ENCODE data around the gene SCP2.
"Not testable (repeated sequence)": the region's sequence is repeated elsewhere in the genome, so short reads cannot be mapped to it uniquely, and the experiment has no call there.

SCP2 gene

DNA sequence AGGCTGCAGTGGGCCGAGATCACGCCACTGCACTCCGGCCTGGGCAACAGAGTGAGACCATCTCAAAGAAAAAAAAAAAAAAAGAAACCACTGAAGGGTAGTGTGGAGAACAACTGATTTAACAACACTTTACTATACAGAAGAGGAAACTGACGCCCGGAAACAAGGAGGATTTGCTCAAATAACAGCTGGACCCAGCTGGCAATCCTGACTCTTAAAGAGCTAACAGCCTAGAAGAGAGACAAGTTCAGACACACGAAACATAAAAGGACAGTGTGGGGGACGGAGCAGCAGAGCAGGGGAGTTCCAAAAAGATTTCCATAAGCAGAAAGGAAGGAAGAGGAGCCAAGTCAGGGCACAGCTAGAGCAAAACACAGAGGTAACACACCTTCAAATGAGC, 9.9 kb upstream of the SCP2 start:
- DNase-seq = no peak

DNA sequence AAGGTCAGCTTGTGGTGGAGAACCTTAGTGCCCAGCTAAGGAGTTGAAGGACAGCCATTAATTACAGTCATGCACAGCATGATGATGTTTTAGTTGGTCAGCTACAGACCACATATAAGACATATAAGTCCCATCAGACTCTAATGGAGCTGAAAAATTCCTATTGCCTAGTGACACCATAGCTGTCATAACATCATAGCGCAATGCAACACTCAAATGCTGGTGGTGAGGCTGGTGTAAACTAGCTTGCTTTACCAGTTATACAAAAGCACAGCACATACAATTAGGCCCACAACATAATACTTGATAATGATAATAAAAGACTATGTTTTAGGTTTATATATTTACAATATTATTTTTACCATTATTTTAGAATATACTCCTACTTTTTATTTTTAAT, 9.5 kb upstream of the SCP2 start:
- no peak for DNase-seq

DNA sequence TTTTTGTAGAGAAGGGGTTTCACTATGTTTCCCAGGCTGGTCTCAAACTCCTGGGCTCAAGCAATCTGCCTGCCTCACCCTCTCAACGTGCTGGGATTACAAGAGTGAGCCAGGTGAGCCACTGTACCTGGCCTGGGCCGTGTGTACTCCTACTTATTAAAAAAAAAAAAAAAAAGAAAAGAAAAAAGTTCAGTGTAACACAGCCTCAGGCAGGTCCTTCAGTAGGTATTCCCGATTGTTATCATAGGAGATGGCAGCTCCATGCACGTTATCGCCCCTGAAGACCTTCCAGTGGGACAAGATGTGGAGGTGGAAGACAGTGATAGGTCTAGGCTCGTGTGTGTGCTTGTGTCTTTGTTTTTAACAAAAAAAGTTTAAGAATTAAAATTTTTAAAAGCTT, 8.9 kb upstream of the SCP2 start:
- no peak for DNase-seq

DNA sequence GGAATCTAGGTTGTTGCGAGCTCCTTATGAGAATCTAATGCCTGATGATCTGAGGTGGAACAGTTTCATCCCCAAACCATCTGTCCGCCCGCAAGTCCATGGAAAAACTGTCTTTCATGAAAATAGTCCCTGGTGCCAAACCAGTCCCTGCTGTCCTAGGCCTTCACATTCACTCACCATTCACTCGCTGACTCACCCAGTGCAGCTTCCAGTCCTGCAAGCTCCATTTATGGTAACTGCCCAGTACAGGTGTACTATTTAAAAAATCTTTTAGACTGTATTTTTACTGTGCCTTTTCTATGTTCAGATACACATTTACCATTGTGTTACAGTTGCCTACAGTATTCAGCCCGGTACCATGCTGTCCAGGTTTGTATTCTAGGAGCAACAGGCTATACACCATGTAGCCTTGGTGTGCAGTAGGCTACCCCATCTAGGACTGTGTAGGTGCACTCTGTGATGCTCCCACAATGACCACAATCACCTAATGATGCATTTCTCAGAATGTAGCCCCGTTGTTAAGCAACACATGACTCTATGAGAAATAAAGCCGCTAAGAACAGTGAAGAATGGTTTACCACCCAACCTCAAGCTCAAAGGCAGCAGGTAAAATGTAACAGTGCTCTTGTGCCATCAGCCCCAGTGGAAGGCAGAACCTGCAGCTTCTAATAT, 7.9 kb upstream of the SCP2 start:
- no peak for DNase-seq

DNA sequence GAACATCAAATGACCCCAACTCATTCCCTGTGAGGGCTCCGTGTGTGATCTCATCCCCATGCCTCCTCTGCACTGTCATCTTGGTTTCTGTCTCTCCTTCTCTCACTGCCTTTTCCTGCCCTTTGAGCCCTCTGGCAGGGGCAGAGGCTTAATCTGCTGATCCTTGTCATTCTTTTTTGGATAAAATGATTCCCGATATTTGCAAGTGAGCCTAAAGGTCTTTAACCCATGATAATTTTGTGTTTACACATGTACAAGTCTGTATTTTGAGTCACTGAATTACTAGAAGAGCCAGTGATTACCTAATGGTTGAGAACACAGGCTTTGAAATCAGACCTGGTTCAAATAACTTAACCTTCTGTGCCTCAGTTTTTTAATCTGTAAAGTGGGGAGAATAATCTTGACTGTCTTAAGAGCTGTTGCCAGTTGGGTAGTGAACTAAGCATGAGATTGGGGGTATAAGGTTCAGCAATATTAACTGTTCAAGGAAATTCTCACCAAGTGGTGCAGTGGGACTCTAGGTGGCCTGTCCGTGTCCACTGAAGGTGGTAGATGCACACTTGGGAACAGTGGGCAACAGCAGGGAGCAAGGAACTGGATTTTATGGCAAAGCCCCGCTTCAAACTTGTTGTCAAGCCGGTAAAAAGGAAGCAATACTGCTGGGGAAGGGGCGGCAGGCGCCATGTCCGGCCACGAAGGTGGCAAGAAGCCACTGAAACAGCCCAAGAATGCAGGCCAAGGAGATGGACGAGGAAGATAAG, 7.2 kb upstream of the SCP2 start:
- DNase-seq = no peak

DNA sequence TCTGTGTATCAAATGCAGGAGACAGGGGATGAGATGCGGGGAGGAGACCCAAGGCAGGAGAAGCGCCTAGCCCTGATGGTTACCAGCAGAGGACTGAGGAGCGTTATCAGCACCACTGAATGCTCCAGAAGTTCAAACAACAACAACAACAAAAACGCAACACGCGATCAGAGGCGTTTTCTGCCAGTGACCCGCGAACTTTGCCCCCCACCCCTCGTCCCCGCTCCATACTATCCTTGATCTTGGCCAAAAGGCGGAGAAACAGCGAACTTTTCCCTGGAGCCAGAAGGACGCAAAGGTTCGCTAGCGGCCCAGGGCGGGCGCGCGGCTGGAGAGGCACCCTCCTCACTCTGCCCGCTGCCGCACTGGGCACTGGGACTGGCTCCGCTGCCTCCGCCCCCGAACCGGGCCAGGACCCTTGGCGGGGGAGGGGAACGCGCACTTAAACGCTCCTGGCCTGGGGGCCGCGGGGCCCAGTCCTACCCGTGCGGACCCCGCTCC, 6.2 kb upstream of the SCP2 start:
- DNase-seq = no peak

DNA sequence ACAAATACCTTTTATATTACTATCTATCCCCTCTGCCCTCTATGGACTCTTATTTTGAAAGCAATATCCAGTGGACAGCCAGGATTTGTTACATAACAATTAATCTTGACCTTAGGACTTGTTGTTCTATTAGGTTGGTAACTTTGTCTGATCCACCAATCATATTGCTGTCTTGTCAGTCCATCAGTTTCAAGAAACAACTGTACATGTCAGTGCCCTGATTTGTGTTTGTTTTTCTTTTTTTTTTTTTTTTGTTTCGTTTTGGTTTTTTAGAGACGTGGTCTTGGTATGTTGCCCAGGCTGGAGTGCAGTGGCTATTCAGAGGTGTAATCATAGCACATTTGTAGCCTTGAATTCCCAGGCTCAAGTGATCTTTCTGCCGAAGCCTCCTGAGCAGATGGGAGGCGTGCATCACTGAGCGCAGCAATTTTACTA, 1.5 kb upstream of the SCP2 start:
- no peak for DNase-seq

DNA sequence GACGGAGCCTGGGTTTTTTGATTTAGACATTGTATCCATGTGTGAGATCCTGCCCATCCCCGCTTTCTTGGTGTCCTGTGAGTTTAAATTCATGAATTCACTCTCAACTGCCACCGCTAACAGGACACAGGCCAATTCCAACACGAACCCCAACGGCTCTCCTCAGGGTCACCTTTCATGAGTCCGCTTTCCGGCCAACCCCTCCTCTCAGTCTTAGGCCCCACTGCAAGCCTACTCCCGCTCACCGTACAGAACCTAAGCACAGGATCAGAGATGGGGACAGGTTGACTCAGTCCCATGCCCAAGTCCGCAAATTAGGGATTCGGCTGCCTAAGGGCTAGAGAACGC, 238 bp upstream of the SCP2 start:
- no peak for DNase-seq

DNA sequence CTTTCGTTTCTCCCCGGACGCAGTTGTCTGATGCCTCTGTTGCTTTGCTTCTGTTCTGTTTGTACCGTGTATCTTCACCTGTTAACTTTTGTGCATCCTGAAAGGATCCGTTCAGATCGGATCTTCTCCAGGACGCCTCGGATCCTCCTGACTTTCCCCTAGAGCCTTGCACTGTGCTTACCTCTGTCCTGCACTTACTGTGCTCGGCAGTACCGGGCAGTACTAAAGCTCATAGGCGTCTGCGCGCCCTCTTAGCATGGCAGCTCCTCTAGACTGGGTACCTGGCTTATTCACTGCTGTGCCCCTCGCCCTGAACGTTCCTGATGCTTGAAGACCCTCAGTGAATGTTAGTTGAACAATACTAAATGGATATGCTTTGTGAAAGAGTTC, 934 bp downstream of the SCP2 start:
- no peak for DNase-seq

DNA sequence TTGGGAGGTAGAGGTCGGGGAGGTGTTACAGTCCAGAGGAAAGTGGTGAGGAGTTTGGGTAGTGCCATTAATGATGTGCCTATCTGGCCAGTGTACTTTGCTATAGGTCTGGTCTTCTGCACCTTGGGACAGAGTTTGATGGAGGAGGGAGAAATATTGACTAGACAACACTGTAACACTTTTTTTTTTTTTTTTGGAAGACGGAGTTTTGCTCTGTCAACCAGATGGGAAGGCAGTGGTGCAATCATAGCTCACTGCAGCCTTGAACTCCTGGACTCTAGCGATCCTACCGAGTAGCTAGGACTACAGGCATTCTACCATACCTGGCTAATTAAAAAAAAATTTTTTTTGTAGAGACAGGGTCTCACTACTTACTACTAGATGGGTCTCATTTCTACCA, 1.9 kb downstream of the SCP2 start:
- DNase-seq = no peak

DNA sequence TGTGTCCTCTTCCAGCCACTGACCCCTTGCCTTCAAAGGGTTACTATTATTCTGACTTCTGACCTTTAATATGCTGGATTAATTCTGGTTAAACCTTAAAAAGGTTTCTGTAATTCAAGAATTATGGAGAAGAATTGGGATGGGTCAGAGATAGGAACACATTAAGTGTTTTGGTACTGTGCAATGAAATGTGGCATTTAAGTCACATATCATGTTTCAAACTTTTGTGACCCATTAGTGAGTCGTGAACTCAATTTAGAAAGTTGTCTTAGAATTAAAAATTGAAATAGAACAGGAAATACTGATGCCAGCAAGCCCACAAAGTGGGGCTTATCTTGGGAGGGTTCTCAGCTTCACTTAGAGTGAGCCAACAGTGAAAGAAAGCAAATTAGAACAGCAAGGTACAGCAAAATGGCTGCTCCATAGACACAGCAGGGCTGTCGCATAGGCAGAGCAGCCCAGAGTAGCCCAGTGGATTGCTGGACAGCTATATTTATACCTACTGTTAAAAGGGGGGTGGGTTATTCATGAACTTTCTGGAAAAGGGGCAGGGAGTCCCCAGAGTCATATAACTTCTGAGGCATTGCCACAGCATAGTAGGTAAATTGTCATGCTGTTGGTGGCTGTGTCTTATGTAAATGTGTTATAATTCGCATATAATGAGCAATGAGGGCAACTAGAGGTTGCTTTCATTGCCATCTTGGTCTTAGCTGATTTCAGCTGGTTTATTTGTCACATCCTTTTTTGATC, 10.5 kb downstream of the SCP2 start:
- DNase-seq = no peak

DNA sequence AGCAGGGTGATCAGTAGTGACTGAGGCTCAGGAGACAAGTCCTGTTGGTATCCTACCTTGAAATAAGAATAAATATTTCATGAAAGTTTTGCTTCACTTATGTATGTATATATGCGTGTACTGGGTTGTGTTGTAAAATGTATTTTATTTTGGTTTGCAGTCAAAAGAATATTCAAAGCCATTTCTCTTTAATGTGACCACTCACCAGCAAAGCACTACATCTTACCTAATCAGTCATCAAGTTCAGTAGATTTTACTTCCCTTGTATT, 11.0 kb downstream of the SCP2 start:
- DNase-seq = no peak

DNA sequence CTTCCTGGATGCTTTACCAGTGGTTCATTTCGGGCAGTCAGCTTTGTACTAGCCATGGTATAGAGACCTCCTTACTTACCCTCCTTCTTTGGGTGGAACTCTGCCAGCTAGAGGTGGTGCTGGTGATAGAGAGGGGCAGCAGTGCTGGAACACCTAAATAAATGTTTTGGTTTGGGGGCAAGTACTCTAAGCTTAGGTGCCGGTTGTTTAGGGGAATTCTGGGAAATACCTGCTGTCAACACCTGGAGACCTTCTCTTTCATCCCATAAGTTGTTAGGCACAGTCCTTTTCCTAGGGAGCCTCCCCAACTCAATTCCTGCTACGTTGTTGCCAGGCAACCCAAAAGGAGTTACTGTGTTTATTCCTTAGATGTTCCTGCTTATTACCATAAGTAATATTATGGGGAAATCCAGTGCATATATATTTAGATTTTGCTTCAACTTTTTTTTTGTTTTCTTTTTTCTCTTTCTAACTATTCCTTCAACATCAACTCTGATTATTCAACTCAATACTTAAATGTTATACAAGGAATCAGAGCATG, 16.9 kb downstream of the SCP2 start:
- no peak for DNase-seq

DNA sequence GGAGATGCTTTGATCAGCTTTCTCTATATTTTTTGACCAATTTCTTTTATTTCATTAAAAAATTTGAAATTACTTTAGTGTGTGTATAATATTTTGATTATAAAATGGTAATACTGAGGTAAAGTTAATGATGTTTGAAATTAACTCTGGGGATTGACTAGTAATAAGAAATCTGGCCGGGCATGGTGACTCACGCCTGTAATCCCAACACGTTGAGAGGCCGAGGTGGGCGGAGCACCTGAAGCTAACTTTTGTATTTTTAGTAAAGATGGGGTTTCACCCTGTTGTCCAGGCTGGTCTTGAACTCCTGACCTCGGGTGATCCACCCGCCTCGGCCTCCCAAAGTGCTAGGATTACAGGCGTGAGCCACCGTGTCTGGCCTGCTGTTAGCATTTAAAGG, 17.5 kb downstream of the SCP2 start:
- DNase-seq = no peak

DNA sequence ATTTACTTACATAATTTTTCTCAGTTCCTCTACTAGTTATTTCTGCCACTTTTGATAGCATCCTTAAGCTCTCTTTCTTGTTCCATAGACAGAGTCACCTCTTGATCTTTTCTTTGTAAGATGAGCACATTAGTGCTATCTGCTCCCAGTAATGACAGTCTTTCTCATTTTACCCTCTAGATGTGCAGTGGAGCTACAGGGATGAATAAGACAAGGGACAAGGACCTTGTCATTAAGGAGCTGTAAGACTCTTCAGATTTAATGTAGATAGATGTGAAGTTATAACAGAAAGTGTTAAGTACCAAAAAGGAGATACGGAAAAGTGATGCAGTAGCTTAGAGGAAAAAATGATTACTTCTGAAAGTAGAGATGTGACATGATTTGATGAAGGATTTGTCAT, 20.4 kb downstream of the SCP2 start:
- no peak for DNase-seq

DNA sequence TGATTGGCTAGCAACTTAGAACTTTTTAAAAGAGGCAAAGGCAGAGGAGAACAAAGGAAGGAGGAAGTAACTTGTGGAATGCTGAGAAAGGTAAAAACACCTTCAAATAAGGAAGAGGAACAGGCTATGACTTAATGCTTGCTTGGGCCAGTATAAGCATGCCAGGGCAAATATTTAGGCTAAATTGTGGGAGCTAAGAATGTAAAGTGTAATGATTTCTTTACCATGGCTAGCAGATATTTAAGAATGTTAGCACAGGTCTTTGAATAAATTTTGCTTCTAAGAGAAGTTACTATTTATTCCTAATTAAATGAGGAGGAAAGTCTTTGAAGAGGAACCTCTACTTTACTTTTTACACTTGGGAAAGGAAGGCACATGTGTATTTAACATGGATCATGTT, 22.5 kb downstream of the SCP2 start:
- DNase-seq = not testable (repeated sequence)

DNA sequence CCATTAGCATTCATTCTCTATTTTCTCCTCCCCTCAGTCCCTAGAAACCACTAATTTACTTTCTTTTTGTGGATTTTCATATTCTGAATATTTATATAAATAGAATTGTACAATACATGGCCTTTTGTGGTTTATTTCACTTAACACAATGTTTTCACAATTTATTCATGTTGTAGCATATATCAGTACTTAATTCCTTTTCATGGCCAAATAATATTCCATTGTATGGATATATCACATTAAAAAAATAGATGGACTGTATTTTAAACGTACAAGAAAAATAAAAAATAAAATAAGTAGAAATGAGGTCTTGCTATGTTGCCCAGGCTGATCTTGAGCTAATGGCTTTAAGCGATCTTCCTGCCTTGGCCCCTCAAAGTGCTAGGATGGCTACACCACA, 25.0 kb downstream of the SCP2 start:
- no peak for DNase-seq

DNA sequence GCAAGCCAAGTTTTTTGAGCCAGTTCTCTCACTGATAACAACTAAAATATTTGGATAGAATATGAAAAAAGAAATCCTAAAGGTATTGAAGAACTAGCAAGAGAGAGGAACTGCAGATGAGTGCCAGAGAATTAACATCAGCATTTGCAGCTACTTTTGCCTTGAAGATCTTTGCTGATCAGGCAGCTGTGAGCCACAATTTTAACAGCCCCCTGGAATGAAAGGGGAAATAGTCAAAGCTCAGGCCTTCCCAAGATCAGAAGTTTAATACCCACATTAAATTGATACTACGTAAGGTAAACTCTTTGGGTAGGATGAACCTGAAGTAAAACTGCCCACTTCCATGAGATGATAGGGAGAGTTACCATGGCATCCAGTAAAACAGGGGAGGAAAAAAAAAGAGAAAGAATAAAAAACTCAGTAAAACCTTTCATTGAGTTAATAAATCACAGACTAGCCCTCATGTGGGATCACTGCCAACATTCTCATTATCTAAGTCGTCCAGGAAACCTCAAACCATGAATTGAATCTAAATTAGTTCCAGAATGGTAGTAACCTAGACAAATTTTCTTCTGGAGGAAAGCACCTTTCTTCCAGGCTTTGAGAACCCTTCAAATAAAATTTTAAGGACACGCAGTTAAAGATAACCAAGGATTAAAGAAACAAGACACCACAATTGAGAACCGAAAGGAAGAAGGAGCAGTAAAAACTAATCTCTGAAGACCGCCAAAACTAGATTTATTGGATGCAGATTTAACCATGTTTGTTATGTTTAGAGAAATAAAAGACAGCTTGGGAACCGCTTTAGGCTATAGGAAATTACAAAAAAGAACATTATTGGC, 28.3 kb downstream of the SCP2 start:
- no peak for DNase-seq

DNA sequence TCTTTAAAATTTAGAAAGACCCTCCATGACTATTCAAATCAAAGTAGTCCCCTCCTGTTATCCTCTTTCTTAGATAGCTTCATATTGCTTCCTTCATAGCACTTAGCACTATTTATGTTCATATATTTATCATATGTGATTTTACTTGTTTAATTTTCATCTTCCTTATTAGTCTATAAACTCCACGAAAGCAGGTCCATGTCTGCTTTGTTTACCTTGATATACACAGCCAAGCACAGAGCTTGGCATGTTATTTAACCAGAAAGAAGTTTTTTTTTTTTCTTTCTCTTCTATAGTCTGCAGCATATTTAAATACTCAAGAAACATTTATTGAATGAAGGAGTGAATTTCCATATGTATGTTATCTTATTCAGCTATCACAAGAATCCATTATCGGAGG, 36.0 kb downstream of the SCP2 start:
- no peak for DNase-seq

DNA sequence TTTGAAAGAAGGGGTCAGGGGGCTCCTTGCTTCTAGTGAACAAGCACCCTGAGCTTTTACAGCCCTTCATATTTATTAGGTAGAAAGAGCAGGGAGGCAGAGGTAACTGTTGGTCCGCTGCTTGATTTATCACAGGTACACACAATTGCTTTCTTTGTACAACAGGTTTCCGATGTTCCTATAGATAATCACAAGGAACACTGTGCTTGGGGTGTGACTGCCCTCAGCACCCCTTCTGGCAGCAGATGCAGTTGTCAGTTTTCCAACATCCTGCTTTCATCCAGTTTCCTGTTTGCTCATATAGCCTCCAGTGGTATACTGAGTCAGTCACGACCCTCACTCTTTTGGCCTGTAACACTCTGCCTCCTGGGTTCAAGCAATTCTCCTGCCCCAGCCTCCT, 40.6 kb downstream of the SCP2 start:
- DNase-seq = no peak

DNA sequence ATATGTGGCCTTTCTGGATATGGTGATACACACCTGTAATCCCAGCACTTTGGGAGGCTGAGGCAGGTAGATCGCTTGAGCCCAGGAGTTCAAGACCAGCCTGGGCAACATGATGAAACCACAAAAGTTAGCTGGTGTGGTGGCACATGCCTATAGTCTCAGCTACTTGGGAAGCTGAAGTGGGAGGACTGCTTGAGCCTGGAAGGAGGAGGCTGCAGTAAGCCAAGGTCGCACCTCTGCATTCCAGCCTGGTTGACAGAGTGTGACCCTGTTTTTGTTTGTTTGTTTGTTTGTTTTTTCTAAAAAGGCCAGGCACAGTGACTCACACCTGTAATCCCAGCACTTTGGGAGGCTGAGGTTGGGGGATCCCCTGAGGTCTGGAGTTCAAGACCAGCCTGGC, 42.2 kb downstream of the SCP2 start:
- not testable (repeated sequence) for DNase-seq

DNA sequence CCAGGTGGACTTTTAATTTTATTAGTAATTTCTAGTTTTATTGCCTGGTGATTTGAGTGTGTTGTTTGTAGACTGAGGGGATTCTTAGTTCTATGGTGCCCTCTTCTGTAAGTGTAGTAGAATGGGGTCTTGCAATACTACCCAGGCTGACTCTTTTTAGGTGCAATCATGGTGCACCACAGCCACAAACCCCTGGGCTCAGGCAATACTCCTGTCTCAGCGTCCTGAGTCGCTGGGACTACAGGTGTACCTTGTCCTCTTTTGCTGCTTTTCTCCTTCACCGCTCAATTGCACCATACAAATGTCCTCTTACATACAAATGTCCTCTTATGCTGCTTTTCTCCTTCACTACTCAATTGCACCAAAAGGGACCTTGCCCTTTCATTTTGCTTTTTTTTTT, 43.1 kb downstream of the SCP2 start:
- DNase-seq = no peak

DNA sequence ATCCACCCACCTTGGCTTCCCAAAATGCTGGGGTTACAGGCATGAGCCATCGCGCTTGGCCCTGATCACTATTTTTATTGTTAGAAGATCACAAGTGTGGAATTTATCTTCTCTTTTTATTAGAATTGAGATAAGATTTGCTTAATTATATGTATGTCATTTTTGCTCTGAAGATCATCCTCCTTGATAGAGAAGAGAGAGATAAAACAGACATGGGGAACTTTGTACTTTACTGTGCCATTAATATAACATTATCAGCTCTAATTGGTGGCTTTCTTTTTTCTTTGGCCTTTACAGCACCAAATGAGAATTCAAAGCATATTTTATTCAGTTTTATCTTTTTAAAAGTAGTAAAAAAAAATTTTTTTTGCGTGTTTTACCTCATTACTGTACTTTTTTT, 46.8 kb downstream of the SCP2 start:
- no peak for DNase-seq
